Measurements from ENCODE around the gene RNPEPL1.

GRCh38 chr2:240593703-240594451, 25.6 kb downstream of the RNPEPL1 start:
- TF ChIP-seq, protein P1, sequence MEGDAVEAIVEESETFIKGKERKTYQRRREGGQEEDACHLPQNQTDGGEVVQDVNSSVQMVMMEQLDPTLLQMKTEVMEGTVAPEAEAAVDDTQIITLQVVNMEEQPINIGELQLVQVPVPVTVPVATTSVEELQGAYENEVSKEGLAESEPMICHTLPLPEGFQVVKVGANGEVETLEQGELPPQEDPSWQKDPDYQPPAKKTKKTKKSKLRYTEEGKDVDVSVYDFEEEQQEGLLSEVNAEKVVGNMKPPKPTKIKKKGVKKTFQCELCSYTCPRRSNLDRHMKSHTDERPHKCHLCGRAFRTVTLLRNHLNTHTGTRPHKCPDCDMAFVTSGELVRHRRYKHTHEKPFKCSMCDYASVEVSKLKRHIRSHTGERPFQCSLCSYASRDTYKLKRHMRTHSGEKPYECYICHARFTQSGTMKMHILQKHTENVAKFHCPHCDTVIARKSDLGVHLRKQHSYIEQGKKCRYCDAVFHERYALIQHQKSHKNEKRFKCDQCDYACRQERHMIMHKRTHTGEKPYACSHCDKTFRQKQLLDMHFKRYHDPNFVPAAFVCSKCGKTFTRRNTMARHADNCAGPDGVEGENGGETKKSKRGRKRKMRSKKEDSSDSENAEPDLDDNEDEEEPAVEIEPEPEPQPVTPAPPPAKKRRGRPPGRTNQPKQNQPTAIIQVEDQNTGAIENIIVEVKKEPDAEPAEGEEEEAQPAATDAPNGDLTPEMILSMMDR (IDR thresholded peaks at IDR 0.05), result no peak
- TF ChIP-seq POLR2AphosphoS5 (IDR thresholded peaks at IDR 0.05), result no peak

Data from breast epithelium (tissue), 3 donors.